Adrenal gland (tissue), 12 donors: ENCODE results near the gene GPC5. TPM values are rescaled to one million over a fixed set of nuclear protein-coding genes. Genes with fewer than 3 reads are reported as not detected.

Experiments used
- DNase-seq, 7 donors: peaks; one replicate each; pipeline ENCODE4 v3.0.0-alpha.2; 2019 to 2020
- H3K27ac ChIP-seq, 5 donors: fragments of 200-600 bp; sonication (generic) in 4 of 5; 1 replicate in 3 of 5; 2 replicates in 2 of 5; pipeline versions ENCODE4 v1.5.1 to v1.8.0; 2016 to 2020; ENCODE audit warnings: mild to moderate bottlenecking in 1 of 5
- H3K27me3 ChIP-seq: fragments of 200-600 bp; 2 replicates; pipeline ENCODE4 v1.8.0; 2021
- H3K36me3 ChIP-seq, 2 donors: fragments of 200-600 bp; replicated peaks in 1 of 2; 1 replicate in 1 of 2; 2 replicates in 1 of 2; pipeline versions ENCODE4 v1.5.1 to v1.8.0; 2018 to 2022
- H3K4me1 ChIP-seq, 2 donors: fragments of 200-600 bp; replicated peaks in 1 of 2; 1 replicate in 1 of 2; 2 replicates in 1 of 2; pipeline versions ENCODE4 v1.5.1 to v1.8.0; 2018 to 2021
- H3K4me3 ChIP-seq, 4 donors: fragments of 200-600 bp; sonication (generic) in 3 of 4; one replicate each; pipeline ENCODE4 v1.5.1; 2016 to 2018
- H3K9me3 ChIP-seq, 3 donors: fragments of 200-600 bp; sonication (generic) in 1 of 3; replicated peaks in 1 of 3; 1 replicate in 2 of 3; 2 replicates in 1 of 3; pipeline versions ENCODE4 v1.5.1 to v1.8.0; 2016 to 2021
- CTCF ChIP-seq, 6 experiments: fragments of 450-650 bp in 4 of 6; fragments of 200-600 bp in 2 of 6; sonication (generic) in 1 of 6; IDR thresholded peaks; 1 replicate in 5 of 6; 2 replicates in 1 of 6; pipeline versions ENCODE4 v1.5.1 to v1.8.0; 2016 to 2021; ENCODE audit warnings: antibody characterized with exemption in 6 of 6, mild to moderate bottlenecking in 2 of 6, moderate library complexity in 1 of 6
- POLR2A ChIP-seq, 2 donors: fragments of 450-650 bp; IDR thresholded peaks; one replicate each; pipeline ENCODE4 v1.6.1; 2017; ENCODE audit warnings: antibody characterized with exemption in 2 of 2, mild to moderate bottlenecking in 2 of 2, moderate library complexity in 1 of 2
- WGBS, 4 donors: extraction: QIAGEN DNeasy Blood & Tissue Kit in 2 of 4; methylation state at CpG; one replicate each; pipeline versions ENCODE4 v1.1.5 to v1.1.7; 2013 to 2017; 5-methylcytosine and 5-hydroxymethylcytosine counted together
- intact Hi-C, 2 donors: fragments of 100-400 bp; cut with DNase I; formaldehyde crosslinking; loops; one replicate each; pipeline versions ENCODE4 v1.14.1 to v1.15.0; 2022 to 2023
- polyA plus RNA-seq, 3 donors: library from polyadenylated mRNA; stranded (reverse); fragments of 200-250 nt in 2 of 3; fragments of 350-450 nt in 1 of 3; fragmentation: Illumina TruSeq in 1 of 3; extraction: RNeasy Lipid Tissue Mini Kit (QIAGEN cat#74804) in 1 of 3; gene quantifications; one replicate each; pipeline ENCODE4 v1.2.3, GENCODE V29; 2013 to 2014
- total RNA-seq, 9 donors: library from RNA; depleted of rRNA in 4 of 9; stranded (reverse); fragments of >200 nt in 4 of 9; fragments of 120-200 nt in 1 of 9; fragmentation: NEBNext Ultra II Directional in 1 of 9; extraction: Animal tissue kit (Norgen Biotek cat#: 25700) in 1 of 9; gene quantifications; one replicate each; pipeline versions ENCODE4 v1.1.0 to v1.2.4, GENCODE V29; 2013 to 2023
- donor health status: healthy with polysubstance abuse.
- donor health status: Bipolar disorder and iron deficiency.
- donor health status: DM: yes; HTN: yes; CAD: no.
- donor health status: DM: no; HTN: no; CAD: no.
- donor health status: DM: no; HTN: no; CAD: no.
- donor health status: DM: yes; HTN: yes; CAD: no.

Gene GPC5
- total and polyA plus RNA-seq, 12 donors: 0.24 to 7.7 (median 2.1) TPM; not detected in 4

GRCh38 chr13:92415781-92416180 is 1017.4 kb downstream of the GPC5 start:
- TF ChIP-seq POLR2A (IDR thresholded peaks at IDR 0.05): no peak
- intact Hi-C loops: no loop called here
- Histone ChIP-seq H3K27ac (no peak overlapping the region), H3K4me3 (no peak overlapping the region), H3K4me1 (no peaks in the 10 kb centered on the region), H3K36me3 (no peaks in the 10 kb centered on the region), H3K9me3 (no peaks in the 10 kb centered on the region), H3K27me3 (no peaks in the 10 kb centered on the region)
- no peak for DNase-seq

GRCh38 chr13:92418818-92419412 is 1020.5 kb downstream of the GPC5 start:
- Histone ChIP-seq H3K9me3 (no peaks in the 10 kb centered on the region), H3K36me3 (no peaks in the 10 kb centered on the region), H3K4me1 (no peaks in the 10 kb centered on the region), H3K4me3 (no peak overlapping the region), H3K27me3 (no peaks in the 10 kb centered on the region), H3K27ac (no peak overlapping the region)
- WGBS, 4 donors: 57 to 65% (median 64%) methylated on average over 5 of the region's 5 CpGs
- intact Hi-C loops: no loop called here
- DNase-seq: no peak
- no peak for TF ChIP-seq CTCF (IDR thresholded peaks at IDR 0.05)
- no peak for TF ChIP-seq POLR2A (IDR thresholded peaks at IDR 0.05)

GRCh38 chr13:92429231-92429630 is 1030.8 kb downstream of the GPC5 start:
- Histone ChIP-seq H3K4me3 (no peak overlapping the region), H3K36me3 (no peaks in the 10 kb centered on the region), H3K9me3 (no peaks in the 10 kb centered on the region), H3K27me3 (no peaks in the 10 kb centered on the region), H3K27ac (no peak overlapping the region), H3K4me1 (no peaks in the 10 kb centered on the region)
- no peak for DNase-seq
- intact Hi-C loops: no loop called here
- TF ChIP-seq POLR2A (IDR thresholded peaks at IDR 0.05) (no peak), CTCF (IDR thresholded peaks at IDR 0.05) (no peak)
- 87 to 94% (median 89%) methylated on average over 2 of the region's 2 CpGs for WGBS, 4 donors

- no peak overlapping the region for H3K4me3 ChIP-seq
Observed at GRCh38 chr13:92433386-92433785, 1035.0 kb downstream of the GPC5 start.

More at GRCh38 chr13:92433386-92433785, 1035.0 kb downstream of the GPC5 start:
- intact Hi-C loops: no loop called here
- WGBS, 4 donors: 61 to 82% (median 68%) methylated on average over 3 of the region's 3 CpGs
- Histone ChIP-seq H3K9me3 (peaks cover 0 to 10% (median 0%) of the 10 kb centered on the region in 3 donors), H3K4me1 (no peaks in the 10 kb centered on the region), H3K27me3 (no peaks in the 10 kb centered on the region), H3K27ac (no peak overlapping the region), H3K36me3 (no peaks in the 10 kb centered on the region)
- no peak for DNase-seq
- TF ChIP-seq CTCF (IDR thresholded peaks at IDR 0.05) (no peak), POLR2A (IDR thresholded peaks at IDR 0.05) (no peak)
